ENCODE data around the gene TMEM214. TPM values are rescaled to one million over a fixed set of nuclear protein-coding genes. Genes with fewer than 3 reads are reported as not detected.
A peak's percentile ranks its signal among the peaks of the same experiment; 100 is the strongest.

The TMEM214 gene
- total and polyA plus RNA-seq, 2 of the 8 experiments (the other 6 are each of a cell fraction or from before 2014, with no cell fraction given) = 49.7 to 71.0 TPM

DNA sequence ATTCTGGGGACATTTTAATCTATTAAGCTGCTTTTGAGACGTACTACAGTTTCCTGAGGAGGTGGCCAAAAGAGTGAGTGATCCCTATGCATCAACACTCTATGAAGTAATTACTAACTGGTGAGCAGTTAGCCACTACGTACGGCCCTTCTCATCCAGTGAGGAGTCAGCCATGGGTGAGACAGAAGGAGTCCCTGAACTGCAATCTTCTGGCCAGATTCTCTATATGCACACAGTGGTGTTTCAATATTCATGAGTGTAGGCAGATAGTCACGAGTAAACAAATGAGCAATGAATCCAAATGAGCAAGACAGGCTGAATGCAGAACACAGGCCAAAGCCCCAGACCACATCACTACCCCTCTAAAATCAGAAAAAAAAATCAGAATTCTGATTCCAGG is 29.8 kb upstream of the TMEM214 start:
- Histone ChIP-seq H4K20me1 (replicated peaks in 1 of 2; ENCODE audit: control insufficient read depth in 1 of 2, insufficient read depth in 2 of 2, low read length in 2 of 2) (no peaks in the 10 kb centered on the region), H2BK15ac (ENCODE audit: low read length) (no peak overlapping the region), H4K91ac (replicated peaks; ENCODE audit: insufficient read length, low read length) (no peak overlapping the region), H3K23ac (ENCODE audit: insufficient read length) (no peak overlapping the region), H3K4me3 (ENCODE audit: extremely low read depth in 1 of 4, insufficient read depth in 2 of 4, low read depth in 3 of 4, low read length in 4 of 4) (no peak overlapping the region), H3K4me2 (ENCODE audit: insufficient read depth in 1 of 2, low read depth in 2 of 2, low read length in 2 of 2) (no peak overlapping the region), H3K27me3 (replicated peaks in 1 of 4; ENCODE audit: control insufficient read depth in 3 of 4, extremely low read depth in 1 of 4, insufficient read depth in 3 of 4, low read length in 3 of 4) (no peaks in the 10 kb centered on the region; a peak in 2 of 7 replicates), H3K27ac (ENCODE audit: low read depth, low read length) (no peak overlapping the region), H3K18ac (ENCODE audit: extremely low read depth, low read length) (no peak overlapping the region), H4K8ac (ENCODE audit: extremely low read depth, insufficient read depth, low read length) (no peak overlapping the region), H3K79me2 (ENCODE audit: control insufficient read depth in 1 of 2, insufficient read depth in 2 of 2, low read length in 2 of 2) (no peaks in the 10 kb centered on the region), H2BK20ac (ENCODE audit: low read length) (no peak overlapping the region), H3K14ac (ENCODE audit: insufficient read length) (no peak overlapping the region), H3K23me2 (ENCODE audit: low read depth, low read length) (no peaks in the 10 kb centered on the region), H3K4me1 (replicated peaks in 1 of 4; ENCODE audit: control insufficient read depth in 3 of 4, insufficient read depth in 4 of 4, low read length in 3 of 4) (0 out of 7 replicates have a peak, but pooled peaks cover 0 to 2% (median 0%) of the 10 kb centered on the region in 4 experiments), H2BK12ac (ENCODE audit: low read depth, low read length) (peak overlapping the region; percentile 28; the same call in 1 of the 2 replicates), H4K5ac (ENCODE audit: insufficient read length, low read depth, low read length) (no peak overlapping the region), H3K9me3 (ENCODE audit: insufficient read depth in 2 of 2, low read depth in 1 of 2, low read length in 1 of 2) (no peaks in the 10 kb centered on the region), H3K56ac (replicated peaks; ENCODE audit: insufficient read length, low read depth, low read length) (no peak overlapping the region), H2AFZ (ENCODE audit: low read length) (no peak overlapping the region), H3K79me1 (ENCODE audit: low read depth, low read length) (no peaks in the 10 kb centered on the region; the same call in 1 of the 2 replicates), H2BK120ac (replicated peaks; ENCODE audit: low read depth, low read length) (no peak overlapping the region), H3K36me3 (ENCODE audit: control insufficient read depth in 2 of 4, insufficient read depth in 4 of 4, low read length in 3 of 4) (no peaks in the 10 kb centered on the region), H2BK5ac (ENCODE audit: low read depth, low read length) (no peak overlapping the region), H2AK5ac (ENCODE audit: low read depth, low read length) (no peak overlapping the region), H3K9ac (replicated peaks in 1 of 4; ENCODE audit: extremely low read depth in 1 of 4, low read depth in 3 of 4, low read length in 3 of 4) (no peak overlapping the region), H3K4ac (replicated peaks; ENCODE audit: insufficient read length, low read depth, low read length) (no peak overlapping the region)
- FAIRE-seq = no peak
- WGBS, 2 experiments (ENCODE audit: extremely low coverage in 1 of 2, insufficient coverage in 1 of 2, insufficient read length in 1 of 2, insufficient replicate concordance in 2 of 2, low coverage in 1 of 2, low lambda C conversion rate in 2 of 2, missing lambda C conversion rate in 1 of 2) = 94% methylated on average over 4 of the region's 4 CpGs; no CpG with 5 or more reads in 1 of the 2 experiments
- ChIA-PET POLR2A (ENCODE audit: partially characterized antibody) (interaction anchor here (1.1 to 1.5 kb wide), 3 partner anchors 32 to 36 kb away, joined by 3 to 6 read pairs (median 5); partner anchors contain the start of gene MAPRE3), CTCF (ENCODE audit: partially characterized antibody) (interaction anchor here (1.5 to 3.8 kb wide), 5 partner anchors 9 to 41 kb away, joined by 4 to 19 read pairs (median 7); no protein-coding TSS in a partner anchor)
- no peak for DNase-seq (ENCODE audit: low read depth in 1 of 2, low spot score in 2 of 2)
- TF ChIP-seq SIN3A (conservative IDR thresholded peaks at IDR 0.05 in 1 of 2, IDR thresholded peaks at IDR 0.05 in 1 of 2; ENCODE audit: low read depth in 1 of 2, low read length in 2 of 2) (no peak), CHD2 (IDR thresholded peaks at IDR 0.05; ENCODE audit: low read length) (no peak), CBX8 (IDR thresholded peaks at IDR 0.05; ENCODE audit: borderline replicate concordance, low read depth, low read length) (no peak), KDM4A (IDR thresholded peaks at IDR 0.05; ENCODE audit: low read depth, low read length, severe bottlenecking) (no peak), SUZ12 (IDR thresholded peaks at IDR 0.05; ENCODE audit: low read length) (no peak), HDAC2 (IDR thresholded peaks at IDR 0.05; ENCODE audit: borderline replicate concordance in 1 of 2, low read depth in 2 of 2, low read length in 2 of 2) (no peak), CBX5 (IDR thresholded peaks at IDR 0.05; ENCODE audit: low read depth, low read length) (no peak), CREB1 (IDR thresholded peaks at IDR 0.05) (no peak)
- TF ChIP-seq, protein P1, sequence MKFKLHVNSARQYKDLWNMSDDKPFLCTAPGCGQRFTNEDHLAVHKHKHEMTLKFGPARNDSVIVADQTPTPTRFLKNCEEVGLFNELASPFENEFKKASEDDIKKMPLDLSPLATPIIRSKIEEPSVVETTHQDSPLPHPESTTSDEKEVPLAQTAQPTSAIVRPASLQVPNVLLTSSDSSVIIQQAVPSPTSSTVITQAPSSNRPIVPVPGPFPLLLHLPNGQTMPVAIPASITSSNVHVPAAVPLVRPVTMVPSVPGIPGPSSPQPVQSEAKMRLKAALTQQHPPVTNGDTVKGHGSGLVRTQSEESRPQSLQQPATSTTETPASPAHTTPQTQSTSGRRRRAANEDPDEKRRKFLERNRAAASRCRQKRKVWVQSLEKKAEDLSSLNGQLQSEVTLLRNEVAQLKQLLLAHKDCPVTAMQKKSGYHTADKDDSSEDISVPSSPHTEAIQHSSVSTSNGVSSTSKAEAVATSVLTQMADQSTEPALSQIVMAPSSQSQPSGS (IDR thresholded peaks at IDR 0.05; ENCODE audit: low read length) = no peak

Measured in H1 (cell line).